GM04503 (cell line): ENCODE results near the gene SARNP.

Experiments used
- DNase-seq: peaks from one replicate; pipeline ENCODE4 v3.0.0-alpha.2; 2012; ENCODE audit warnings: low read depth

Gene SARNP

DNA sequence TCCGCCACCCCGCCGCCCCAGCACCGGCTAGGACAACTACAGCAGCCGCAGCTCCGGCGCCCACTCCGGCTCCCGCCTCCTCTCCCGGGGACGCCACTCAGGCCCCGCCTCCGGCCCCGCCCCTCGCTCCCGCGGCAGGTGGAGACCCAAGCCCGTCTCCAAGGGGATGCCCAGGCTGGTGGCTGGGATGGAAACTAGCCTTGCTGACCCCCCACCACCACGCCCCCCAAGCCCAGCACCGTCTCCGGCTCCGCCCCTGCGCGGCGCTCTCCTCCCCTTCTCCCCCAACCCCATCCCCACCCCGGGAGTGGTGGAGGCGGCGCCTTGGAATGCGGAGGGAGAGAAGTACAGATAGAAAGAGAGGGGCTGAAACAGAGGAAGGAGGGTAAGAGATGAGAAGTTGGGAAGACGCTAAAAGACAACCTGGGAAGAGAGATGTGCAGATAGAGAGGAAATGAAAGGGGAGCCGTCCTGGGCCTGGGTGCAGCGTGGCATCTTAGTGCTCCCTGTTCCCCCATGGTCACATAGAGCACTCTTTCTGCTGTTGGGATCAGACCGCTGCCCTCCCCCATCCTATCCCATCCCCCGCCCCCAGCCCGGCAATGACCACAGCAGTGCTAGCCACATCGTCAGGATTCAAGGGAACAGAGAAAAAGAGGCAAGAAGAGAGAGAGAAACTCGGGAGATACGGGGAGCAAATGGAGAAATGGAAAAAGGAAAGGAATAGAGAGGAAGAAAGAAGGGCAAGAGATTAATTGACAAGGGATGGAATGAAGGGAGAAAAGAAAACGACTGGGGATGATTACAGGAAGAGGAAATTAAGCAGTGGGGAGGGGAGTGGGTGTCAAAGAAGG, 109.5 kb downstream of the SARNP start, which contains the start of gene ITGA7:
ITGA7 (minus strand) TSS at position 64 of the 854 bp plus-strand sequence. CDS start 222 bp downstream, outside the sequence.
- DNase-seq, result no peak
